DOHH2 (cell line): ENCODE data around the gene PAQR6.

Source experiments
- CTCF ChIP-seq: fragments of 200-600 bp; sonication (generic); IDR thresholded peaks from one replicate; pipeline ENCODE4 v1.5.1; 2014; ENCODE audit warnings: antibody characterized with exemption, mild to moderate bottlenecking, low read depth, low read length; ENCODE audit not compliant: poor library complexity, severe bottlenecking
- EZH2phosphoT487 ChIP-seq: fragments of 200-600 bp; sonication (generic); IDR thresholded peaks from 2 replicates; pipeline ENCODE4 v1.6.1; 2017; ENCODE audit warnings: borderline replicate concordance, mild to moderate bottlenecking, antibody characterized with exemption, low read length, moderate library complexity, mixed read lengths

GRCh38 chr1:156242738-156243137, 5.1 kb downstream of the PAQR6 start:
- TF ChIP-seq CTCF: no peak
- TF ChIP-seq EZH2phosphoT487: no peak
